CD4-positive, CD25-positive, alpha-beta regulatory T cell (primary cell): ENCODE measurements around the gene NEXMIF. TPM values are rescaled to one million over a fixed set of nuclear protein-coding genes. Genes with fewer than 3 reads are reported as not detected.
"Not testable (repeated sequence)": the region's sequence is repeated elsewhere in the genome, so short reads cannot be mapped to it uniquely, and the experiment has no call there.

ENCODE experiments used
- ATAC-seq, 2 donors: fragments of 150-1000 bp; cut with Tn5 transposase; one replicate each; pipeline ENCODE4 v1.10.0; 2021; ENCODE audit warnings: low read depth in 2 of 2, moderate number of reproducible peaks in 2 of 2, moderate library complexity in 1 of 2
- DNase-seq, 3 donors: peaks; one replicate each; pipeline versions ENCODE4 v3.0.0 to v3.0.0-alpha.2; 2012 to 2022; ENCODE audit warnings: mixed read lengths in 1 of 3
- H3K27ac ChIP-seq: one replicate; pipeline ENCODE4 v1.7.0; 2013; ENCODE audit warnings: mild to moderate bottlenecking, low read length; ENCODE audit not compliant: insufficient read depth, poor library complexity, severe bottlenecking
- H3K27me3 ChIP-seq: one replicate; pipeline ENCODE4 v1.7.0; 2013; ENCODE audit warnings: low read length; ENCODE audit not compliant: control insufficient read depth, insufficient read depth
- H3K36me3 ChIP-seq: one replicate; pipeline ENCODE4 v1.7.0; 2013; ENCODE audit warnings: mild to moderate bottlenecking, low read length, moderate library complexity; ENCODE audit not compliant: control insufficient read depth, insufficient read depth
- H3K4me1 ChIP-seq: 2 replicates; pipeline ENCODE4 v1.7.0; 2013; ENCODE audit warnings: mild to moderate bottlenecking, low read length; ENCODE audit not compliant: insufficient read depth, control insufficient read depth, poor library complexity, severe bottlenecking
- H3K4me3 ChIP-seq: one replicate; pipeline ENCODE4 v1.7.0; 2013; ENCODE audit warnings: low read depth, mild to moderate bottlenecking, low read length, moderate library complexity
- H3K9me3 ChIP-seq, 2 experiments: 1 replicate in 1 of 2; 2 replicates in 1 of 2; pipeline ENCODE4 v1.7.0; 2013; ENCODE audit warnings: low read length in 2 of 2, mild to moderate bottlenecking in 1 of 2, moderate library complexity in 1 of 2; ENCODE audit not compliant: control insufficient read depth in 2 of 2
- H3K27ac Mint-ChIP-seq, 3 donors: one replicate each; pipeline ENCODE4 v1.8.0; 2020 to 2022; ENCODE audit warnings: mild to moderate bottlenecking in 3 of 3, mixed read lengths in 3 of 3, moderate library complexity in 2 of 3
- H3K27me3 Mint-ChIP-seq: one replicate; pipeline ENCODE4 v1.8.0; 2022; ENCODE audit warnings: mild to moderate bottlenecking, mixed read lengths
- H3K36me3 Mint-ChIP-seq: one replicate; pipeline ENCODE4 v1.8.0; 2020; ENCODE audit warnings: mixed read lengths
- H3K4me1 Mint-ChIP-seq, 4 donors: one replicate each; pipeline ENCODE4 v1.8.0; 2020 to 2022; ENCODE audit warnings: mixed read lengths in 4 of 4, mild to moderate bottlenecking in 1 of 4
- H3K4me3 Mint-ChIP-seq, 4 donors: one replicate each; pipeline ENCODE4 v1.8.0; 2020 to 2022; ENCODE audit warnings: mild to moderate bottlenecking in 4 of 4, mixed read lengths in 4 of 4, moderate library complexity in 3 of 4
- H3K9me3 Mint-ChIP-seq, 7 donors: one replicate each; pipeline ENCODE4 v1.8.0; 2020 to 2022; ENCODE audit warnings: mixed read lengths in 7 of 7, mild to moderate bottlenecking in 3 of 7, moderate library complexity in 2 of 7
- polyA plus RNA-seq, 4 donors: library from polyadenylated mRNA; unstranded; fragments of 300-500 nt; fragmentation: Illumina TruSeq; gene quantifications; one replicate each; pipeline ENCODE4 v1.2.3, GENCODE V29; 2021
- total RNA-seq: library from RNA; stranded (reverse); gene quantifications from one replicate; pipeline ENCODE4 v1.2.3, GENCODE V29; 2022

The NEXMIF gene
- total and polyA plus RNA-seq, 5 donors from 2014 or later = 0.02 to 0.12 (median 0.03) TPM; not detected in 2

DNA sequence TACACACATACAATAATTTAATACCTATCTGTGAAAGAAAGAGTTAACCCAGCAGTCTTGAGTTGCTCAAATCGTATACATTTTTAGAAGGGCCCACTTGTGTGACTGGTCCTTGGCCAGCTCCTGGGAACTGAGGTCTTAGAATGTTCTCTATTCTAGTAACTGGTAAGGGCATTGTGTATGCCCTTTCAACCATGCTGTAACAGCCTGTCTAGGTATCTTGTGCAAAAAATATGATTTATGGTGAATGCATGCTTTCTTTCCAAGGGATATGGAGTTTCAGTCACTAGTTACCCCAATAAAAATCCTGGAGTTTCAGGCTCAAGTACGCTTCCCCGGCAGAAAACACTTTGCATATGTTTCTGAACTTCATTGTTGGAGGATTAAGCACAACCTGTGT is 140.6 kb downstream of the NEXMIF start:
- Mint-ChIP-seq H3K36me3 (no peaks in the 10 kb centered on the region), H3K4me3 (no peak overlapping the region), H3K9me3 (no peaks in the 10 kb centered on the region), H3K27ac (no peak overlapping the region), H3K4me1 (no peaks in the 10 kb centered on the region), H3K27me3 (no peaks in the 10 kb centered on the region)
- H3K36me3 ChIP-seq = no peaks in the 10 kb centered on the region
- DNase-seq (no peak), ATAC-seq (no peak)
- H3K4me1 ChIP-seq = no peaks in the 10 kb centered on the region
- no peaks in the 10 kb centered on the region for H3K27me3 ChIP-seq
- no peak overlapping the region for H3K4me3 ChIP-seq
- no peaks in the 10 kb centered on the region for H3K9me3 ChIP-seq
- H3K27ac ChIP-seq = no peak overlapping the region

DNA sequence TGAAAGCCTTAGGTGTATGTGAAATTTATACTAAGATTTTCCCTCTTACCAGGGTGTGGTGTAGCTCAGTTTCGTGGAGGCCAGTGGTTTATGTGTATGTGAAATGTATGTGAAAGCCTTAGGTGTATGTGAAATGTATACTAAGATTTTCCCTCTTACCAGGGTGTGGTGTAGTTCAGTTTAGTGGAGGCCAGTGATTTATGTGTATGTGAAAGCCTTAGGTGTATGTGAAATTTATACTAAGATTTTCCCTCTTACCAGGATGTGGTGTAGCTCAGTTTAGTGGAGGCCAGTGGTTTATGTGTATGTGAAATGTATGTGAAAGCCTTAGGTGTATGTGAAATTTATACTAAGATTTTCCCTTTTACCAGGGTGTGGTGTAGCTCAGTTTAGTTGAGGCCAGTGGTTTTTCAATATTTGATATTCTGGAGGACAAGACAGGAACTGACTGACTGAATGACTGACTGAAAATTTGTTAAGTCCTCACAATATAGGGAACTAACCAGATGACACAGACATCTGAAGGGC is 143.7 kb downstream of the NEXMIF start:
- H3K9me3 Mint-ChIP-seq = peaks cover 0 to 2% (median 0%) of the 10 kb centered on the region in 7 donors
- H3K27ac Mint-ChIP-seq = no peak overlapping the region
- H3K4me3 ChIP-seq = no peak overlapping the region
- ATAC-seq (no peak), DNase-seq (no peak)
- no peak overlapping the region for H3K4me3 Mint-ChIP-seq
- no peak overlapping the region for H3K27ac ChIP-seq
- H3K27me3 Mint-ChIP-seq = no peaks in the 10 kb centered on the region
- no peaks in the 10 kb centered on the region for H3K27me3 ChIP-seq
- no peaks in the 10 kb centered on the region for H3K4me1 ChIP-seq
- no peaks in the 10 kb centered on the region for H3K36me3 ChIP-seq
- no peaks in the 10 kb centered on the region for H3K9me3 ChIP-seq
- H3K36me3 Mint-ChIP-seq = no peaks in the 10 kb centered on the region
- no peaks in the 10 kb centered on the region for H3K4me1 Mint-ChIP-seq

DNA sequence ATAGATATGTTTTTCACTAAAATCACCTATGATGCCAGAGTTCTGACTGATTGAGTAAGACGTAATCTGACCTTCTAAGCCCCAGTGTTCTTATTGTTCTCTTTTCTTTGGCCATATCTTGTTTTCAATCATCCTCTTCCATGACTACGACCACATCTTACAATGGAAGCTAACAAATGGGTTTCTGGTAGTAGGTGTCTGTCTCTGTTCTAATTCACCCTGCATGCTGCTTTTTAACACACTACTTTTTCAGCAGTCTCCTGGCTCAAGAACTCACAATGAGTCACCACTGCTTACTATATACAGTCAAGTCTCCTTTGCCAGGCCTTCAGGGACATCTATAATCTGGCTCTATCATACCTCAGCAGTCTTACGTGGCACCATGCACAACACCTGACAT is 146.1 kb downstream of the NEXMIF start:
- Histone ChIP-seq H3K27ac (no peak overlapping the region), H3K36me3 (no peaks in the 10 kb centered on the region), H3K4me1 (no peaks in the 10 kb centered on the region), H3K9me3 (no peaks in the 10 kb centered on the region), H3K4me3 (no peak overlapping the region), H3K27me3 (no peaks in the 10 kb centered on the region)
- H3K27ac Mint-ChIP-seq = no peak overlapping the region
- no peaks in the 10 kb centered on the region for H3K4me1 Mint-ChIP-seq
- ATAC-seq = no peak
- no peaks in the 10 kb centered on the region for H3K36me3 Mint-ChIP-seq
- H3K27me3 Mint-ChIP-seq = no peaks in the 10 kb centered on the region
- H3K9me3 Mint-ChIP-seq = peaks cover 0 to 2% (median 0%) of the 10 kb centered on the region in 7 donors
- H3K4me3 Mint-ChIP-seq = no peak overlapping the region
- no peak for DNase-seq

DNA sequence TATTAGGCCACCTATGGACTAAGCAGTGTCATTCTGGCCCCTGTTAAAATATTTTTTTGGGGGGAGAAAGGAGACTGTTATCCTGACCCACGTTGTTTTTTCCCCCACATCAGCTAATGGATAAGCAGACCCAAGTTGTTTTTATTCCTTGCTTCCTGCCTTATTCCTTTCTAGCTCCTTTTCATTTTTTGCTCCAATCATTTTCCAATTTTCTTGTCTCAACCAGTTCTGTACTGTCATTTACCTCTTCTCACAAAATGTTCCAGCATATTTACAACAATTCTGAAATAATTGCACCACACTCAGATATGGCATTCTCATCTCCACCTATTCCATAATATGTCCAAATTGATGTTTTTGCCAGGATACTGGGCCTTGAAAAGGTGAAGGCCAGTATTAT is 150.3 kb downstream of the NEXMIF start:
- no peak for DNase-seq
- no peaks in the 10 kb centered on the region for H3K36me3 ChIP-seq
- no peak overlapping the region for H3K27ac ChIP-seq
- no peak overlapping the region for H3K4me3 ChIP-seq
- H3K27ac Mint-ChIP-seq = no peak overlapping the region
- H3K36me3 Mint-ChIP-seq = no peaks in the 10 kb centered on the region
- H3K9me3 Mint-ChIP-seq = peaks cover 0 to 2% (median 0%) of the 10 kb centered on the region in 7 donors
- no peaks in the 10 kb centered on the region for H3K9me3 ChIP-seq
- no peaks in the 10 kb centered on the region for H3K4me1 ChIP-seq
- no peak for ATAC-seq
- no peaks in the 10 kb centered on the region for H3K4me1 Mint-ChIP-seq
- H3K27me3 Mint-ChIP-seq = no peaks in the 10 kb centered on the region
- no peak overlapping the region for H3K4me3 Mint-ChIP-seq
- H3K27me3 ChIP-seq = peaks cover 3% of the 10 kb centered on the region

DNA sequence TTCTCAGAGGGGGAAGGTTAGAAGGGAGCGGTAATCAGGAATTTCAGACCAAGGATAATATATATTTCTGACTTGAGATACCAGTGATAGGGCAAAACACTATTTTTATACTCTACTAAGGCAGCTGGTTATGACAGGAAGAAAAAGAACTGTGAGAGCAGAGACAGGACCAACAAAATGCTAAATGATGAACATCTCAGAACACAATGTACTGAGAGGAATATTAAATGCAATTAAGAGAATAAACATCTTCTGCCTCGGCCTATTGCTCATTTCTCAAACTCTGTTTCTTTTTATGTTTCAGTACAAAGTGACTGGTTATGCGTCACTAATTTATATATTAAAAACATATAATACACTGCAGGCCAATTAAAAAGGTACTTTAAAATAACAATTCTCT is 188.8 kb downstream of the NEXMIF start:
- no peaks in the 10 kb centered on the region for H3K9me3 Mint-ChIP-seq
- Histone ChIP-seq H3K36me3 (no peaks in the 10 kb centered on the region), H3K27ac (no peak overlapping the region), H3K4me3 (no peak overlapping the region), H3K9me3 (no peaks in the 10 kb centered on the region), H3K27me3 (no peaks in the 10 kb centered on the region), H3K4me1 (no peaks in the 10 kb centered on the region)
- H3K36me3 Mint-ChIP-seq = no peaks in the 10 kb centered on the region
- no peaks in the 10 kb centered on the region for H3K4me1 Mint-ChIP-seq
- ATAC-seq = no peak
- no peak overlapping the region for H3K27ac Mint-ChIP-seq
- no peaks in the 10 kb centered on the region for H3K27me3 Mint-ChIP-seq
- no peak overlapping the region for H3K4me3 Mint-ChIP-seq
- no peak for DNase-seq

DNA sequence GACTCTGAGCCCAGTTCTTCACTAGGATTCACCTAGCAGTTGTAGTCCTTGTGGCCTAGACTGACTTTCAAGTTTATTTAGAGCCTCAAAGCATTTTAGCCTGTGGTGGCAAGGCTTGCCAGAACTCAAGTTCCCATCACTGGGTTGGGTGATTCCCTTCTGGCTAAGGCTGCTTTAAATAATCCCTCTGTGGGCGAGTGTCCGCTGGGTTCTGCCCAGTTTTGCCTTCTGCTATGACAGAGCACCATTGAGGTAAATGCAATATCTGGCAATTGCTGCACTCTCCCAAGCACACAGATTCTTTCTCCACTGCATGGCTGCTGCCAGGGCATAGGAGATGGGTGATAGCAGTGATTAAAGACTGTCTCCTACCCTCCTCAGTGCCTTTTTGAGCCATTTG is 220.0 kb downstream of the NEXMIF start:
- Histone ChIP-seq H3K4me3 (no peak overlapping the region), H3K36me3 (no peaks in the 10 kb centered on the region), H3K9me3 (no peaks in the 10 kb centered on the region), H3K4me1 (no peaks in the 10 kb centered on the region), H3K27me3 (peaks cover 3% of the 10 kb centered on the region), H3K27ac (no peak overlapping the region)
- H3K9me3 Mint-ChIP-seq = peaks cover 0 to 1% (median 0%) of the 10 kb centered on the region in 7 donors
- no peak overlapping the region for H3K4me3 Mint-ChIP-seq
- no peak overlapping the region for H3K27ac Mint-ChIP-seq
- H3K27me3 Mint-ChIP-seq = no peaks in the 10 kb centered on the region
- DNase-seq = no peak
- H3K4me1 Mint-ChIP-seq = no peaks in the 10 kb centered on the region
- no peaks in the 10 kb centered on the region for H3K36me3 Mint-ChIP-seq
- ATAC-seq = no peak

DNA sequence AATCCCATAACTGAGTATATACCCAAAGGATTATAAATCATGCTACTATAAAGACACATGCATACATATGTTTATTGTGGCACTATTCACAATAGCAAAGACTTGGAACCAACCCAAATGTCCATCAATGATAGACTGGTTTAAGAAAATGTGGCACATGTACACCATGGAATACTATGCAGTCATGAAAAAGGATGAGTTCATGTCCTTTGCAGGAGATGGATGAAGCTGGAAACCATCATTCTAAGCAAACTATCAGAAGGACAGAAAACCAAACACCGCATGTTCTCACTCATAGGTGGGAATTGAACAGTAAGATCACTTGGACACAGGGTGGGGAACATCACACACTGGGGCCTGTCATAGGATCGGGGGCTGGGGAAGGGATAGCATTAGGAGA is 223.9 kb downstream of the NEXMIF start:
- H3K27me3 ChIP-seq, H3K4me3 Mint-ChIP-seq, H3K36me3 Mint-ChIP-seq, H3K4me1 ChIP-seq, H3K9me3 Mint-ChIP-seq, H3K4me1 Mint-ChIP-seq, H3K9me3 ChIP-seq, H3K27me3 Mint-ChIP-seq, H3K36me3 ChIP-seq, H3K4me3 ChIP-seq, H3K27ac Mint-ChIP-seq, ATAC-seq, H3K27ac ChIP-seq, DNase-seq: not testable (repeated sequence)

DNA sequence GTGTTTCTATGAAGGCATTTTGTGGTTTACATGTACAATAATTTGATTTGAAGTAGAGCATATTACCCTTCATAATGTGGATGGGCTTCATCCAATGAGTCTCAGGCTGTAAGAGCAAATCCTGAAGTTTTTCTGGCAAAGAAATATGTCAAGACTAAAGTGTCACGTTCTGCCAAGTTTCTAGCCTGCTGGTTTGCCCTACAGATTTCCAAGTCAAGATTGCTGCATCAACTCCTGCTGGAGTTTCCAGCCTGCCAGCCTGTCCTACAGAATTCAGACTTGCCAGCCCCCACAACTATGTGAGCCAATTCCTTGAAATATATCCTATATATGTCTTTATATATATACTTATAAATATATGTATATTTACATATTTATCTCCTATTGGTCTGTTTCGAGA is 240.8 kb downstream of the NEXMIF start:
- no peak overlapping the region for H3K27ac ChIP-seq
- no peaks in the 10 kb centered on the region for H3K36me3 ChIP-seq
- H3K4me1 ChIP-seq = no peaks in the 10 kb centered on the region
- H3K9me3 Mint-ChIP-seq = peaks cover 0 to 9% (median 0%) of the 10 kb centered on the region in 7 donors
- DNase-seq (no peak), ATAC-seq (no peak)
- H3K27me3 ChIP-seq = no peaks in the 10 kb centered on the region
- no peak overlapping the region for H3K27ac Mint-ChIP-seq
- no peaks in the 10 kb centered on the region for H3K9me3 ChIP-seq
- no peak overlapping the region for H3K4me3 Mint-ChIP-seq
- no peaks in the 10 kb centered on the region for H3K36me3 Mint-ChIP-seq
- no peaks in the 10 kb centered on the region for H3K4me1 Mint-ChIP-seq
- no peaks in the 10 kb centered on the region for H3K27me3 Mint-ChIP-seq
- no peak overlapping the region for H3K4me3 ChIP-seq
